Neural progenitor cell (in vitro differentiated cells): ENCODE data around the gene TMEM121B. TPM values are rescaled to one million over a fixed set of nuclear protein-coding genes. Genes with fewer than 3 reads are reported as not detected.

Source experiments
- DNase-seq: peaks from one replicate; pipeline ENCODE4 v3.0.0-alpha.2; 2016; ENCODE audit warnings: low spot score
- H2AFZ ChIP-seq: fragments of 200-600 bp; sonication (generic); replicated peaks from 2 replicates; pipeline ENCODE4 v1.6.1; 2016; ENCODE audit warnings: antibody characterized with exemption
- H3F3A ChIP-seq: fragments of 200-600 bp; sonication (generic); 2 replicates; pipeline ENCODE4 v1.6.1; 2016; ENCODE audit warnings: antibody characterized with exemption, low read depth
- H3K27ac ChIP-seq: fragments of 200-600 bp; sonication (generic); 2 replicates; pipeline ENCODE4 v1.5.1; 2016; ENCODE audit warnings: mild to moderate bottlenecking
- H3K27me3 ChIP-seq: fragments of 200-600 bp; sonication (generic); 2 replicates; pipeline ENCODE4 v1.6.1; 2016; ENCODE audit warnings: mild to moderate bottlenecking, moderate library complexity
- H3K36me3 ChIP-seq: fragments of 200-600 bp; sonication (generic); 2 replicates; pipeline ENCODE4 v1.5.1; 2016
- H3K4me1 ChIP-seq: fragments of 200-600 bp; sonication (generic); 2 replicates; pipeline ENCODE4 v1.6.1; 2016; ENCODE audit warnings: mixed run types
- H3K4me2 ChIP-seq: fragments of 200-600 bp; sonication (generic); 2 replicates; pipeline ENCODE4 v1.6.1; 2016
- H3K4me3 ChIP-seq: fragments of 200-600 bp; sonication (generic); 2 replicates; pipeline ENCODE4 v1.5.1; 2016
- H3K79me2 ChIP-seq: fragments of 200-600 bp; sonication (generic); 2 replicates; pipeline ENCODE4 v1.6.1; 2016; ENCODE audit warnings: low read depth
- H3K9ac ChIP-seq: fragments of 200-600 bp; sonication (generic); 2 replicates; pipeline ENCODE4 v1.6.1; 2016
- H3K9me3 ChIP-seq: fragments of 200-600 bp; sonication (generic); 2 replicates; pipeline ENCODE4 v1.5.1; 2016; ENCODE audit warnings: low read depth
- H4K20me1 ChIP-seq: fragments of 200-600 bp; sonication (generic); 2 replicates; pipeline ENCODE4 v1.6.1; 2016; ENCODE audit warnings: low read depth
- H3K27ac Mint-ChIP-seq: 3 replicates; pipeline ENCODE4 v1.8.0; 2021; ENCODE audit warnings: mixed read lengths
- H3K27me3 Mint-ChIP-seq: 2 replicates; pipeline ENCODE4 v1.8.0; 2022; ENCODE audit warnings: low read depth, mild to moderate bottlenecking, inconsistent platforms, moderate library complexity, mixed read lengths; ENCODE audit not compliant: insufficient read depth
- H3K36me3 Mint-ChIP-seq: 3 replicates; pipeline ENCODE4 v1.8.0; 2021; ENCODE audit warnings: mixed read lengths
- H3K4me1 Mint-ChIP-seq: 3 replicates; pipeline ENCODE4 v1.8.0; 2021; ENCODE audit warnings: mixed read lengths
- H3K4me3 Mint-ChIP-seq: 3 replicates; pipeline ENCODE4 v1.8.0; 2021; ENCODE audit warnings: mild to moderate bottlenecking, moderate library complexity, mixed read lengths
- H3K9me3 Mint-ChIP-seq: 3 replicates; pipeline ENCODE4 v1.8.0; 2020; ENCODE audit warnings: mixed read lengths
- CTCF ChIP-seq: fragments of 200-600 bp; sonication (generic); IDR thresholded peaks from 2 replicates; pipeline ENCODE4 v1.5.1; 2017; ENCODE audit warnings: antibody characterized with exemption, mild to moderate bottlenecking
- EZH2 ChIP-seq: fragments of 200-600 bp; sonication (generic); IDR thresholded peaks from 2 replicates; pipeline ENCODE4 v1.6.1; 2017; ENCODE audit warnings: antibody characterized with exemption, mild to moderate bottlenecking, moderate library complexity
- EZH2phosphoT487 ChIP-seq: fragments of 200-600 bp; sonication (generic); IDR thresholded peaks from 2 replicates; pipeline ENCODE4 v1.6.1; 2017; ENCODE audit warnings: antibody characterized with exemption
- total RNA-seq: library from RNA; depleted of rRNA; stranded (reverse); fragments of >200 nt; gene quantifications from 2 replicates; pipeline ENCODE4 v1.2.3, GENCODE V29; 2015; ENCODE audit warnings: low replicate concordance

TMEM121B gene
- total RNA-seq, 1 donor from 2014 or later = 2.8 TPM

GRCh38 chr22:17137170-17137569, 16.0 kb upstream of the TMEM121B start:
- Mint-ChIP-seq H3K27ac (no peak overlapping the region), H3K4me3 (no peak overlapping the region), H3K27me3 (peaks cover 2% of the 10 kb centered on the region), H3K4me1 (no peaks in the 10 kb centered on the region), H3K36me3 (peaks cover 16% of the 10 kb centered on the region), H3K9me3 (no peaks in the 10 kb centered on the region)
- H3K9me3 ChIP-seq = no peaks in the 10 kb centered on the region
- H3K4me2 ChIP-seq = no peak overlapping the region
- no peaks in the 10 kb centered on the region for H3K36me3 ChIP-seq
- no peaks in the 10 kb centered on the region for H3K79me2 ChIP-seq
- H3K27me3 ChIP-seq = no peaks in the 10 kb centered on the region
- peaks cover 1% of the 10 kb centered on the region for H3F3A ChIP-seq
- H3K4me3 ChIP-seq = no peak overlapping the region
- no peak for DNase-seq
- no peak overlapping the region for H3K27ac ChIP-seq
- no peak overlapping the region for H3K9ac ChIP-seq
- peaks cover 4% of the 10 kb centered on the region for H4K20me1 ChIP-seq
- no peak overlapping the region for H2AFZ ChIP-seq
- peaks cover under 1% of the 10 kb centered on the region for H3K4me1 ChIP-seq
- TF ChIP-seq CTCF = no peak
- TF ChIP-seq EZH2phosphoT487 = no peak
- no peak for TF ChIP-seq EZH2

- no peaks in the 10 kb centered on the region for H3K27me3 ChIP-seq
- Mint-ChIP-seq H3K4me3 (no peak overlapping the region), H3K27me3 (peaks cover 4% of the 10 kb centered on the region), H3K9me3 (no peaks in the 10 kb centered on the region), H3K27ac (peak overlapping the region; percentile 68), H3K36me3 (peaks cover 12% of the 10 kb centered on the region), H3K4me1 (peaks cover 13% of the 10 kb centered on the region)
- DNase-seq = no peak
- no peaks in the 10 kb centered on the region for H3K36me3 ChIP-seq
- H3F3A ChIP-seq = peaks cover 8% of the 10 kb centered on the region
- H3K27ac ChIP-seq = no peak overlapping the region
- no peak overlapping the region for H3K4me2 ChIP-seq
- TF ChIP-seq CTCF (no peak), EZH2phosphoT487 (no peak), EZH2 (no peak)
- H4K20me1 ChIP-seq = peaks cover 4% of the 10 kb centered on the region
- H3K4me3 ChIP-seq = no peak overlapping the region
- H3K4me1 ChIP-seq = peaks cover 8% of the 10 kb centered on the region
- no peak overlapping the region for H2AFZ ChIP-seq
- H3K9me3 ChIP-seq = no peaks in the 10 kb centered on the region
- no peaks in the 10 kb centered on the region for H3K79me2 ChIP-seq
- no peak overlapping the region for H3K9ac ChIP-seq
Measured at GRCh38 chr22:17135153-17135760, 14.1 kb upstream of the TMEM121B start.

- Histone ChIP-seq H3K4me3 (no peak overlapping the region), H3K27me3 (no peaks in the 10 kb centered on the region), H2AFZ (no peak overlapping the region), H4K20me1 (peaks cover 4% of the 10 kb centered on the region), H3K79me2 (no peaks in the 10 kb centered on the region), H3K4me1 (peaks cover 8% of the 10 kb centered on the region), H3K9me3 (no peaks in the 10 kb centered on the region), H3K36me3 (no peaks in the 10 kb centered on the region), H3F3A (peaks cover 8% of the 10 kb centered on the region), H3K27ac (no peak overlapping the region), H3K4me2 (no peak overlapping the region), H3K9ac (no peak overlapping the region)
- no peak for DNase-seq
- H3K27ac Mint-ChIP-seq = no peak overlapping the region
- no peaks in the 10 kb centered on the region for H3K9me3 Mint-ChIP-seq
- H3K36me3 Mint-ChIP-seq = peaks cover 12% of the 10 kb centered on the region
- H3K4me3 Mint-ChIP-seq = no peak overlapping the region
- no peak for TF ChIP-seq EZH2phosphoT487
- TF ChIP-seq EZH2 = no peak
- TF ChIP-seq CTCF = no peak
- peaks cover 9% of the 10 kb centered on the region for H3K27me3 Mint-ChIP-seq
- peaks cover 15% of the 10 kb centered on the region for H3K4me1 Mint-ChIP-seq
Measured at GRCh38 chr22:17133137-17133536, 12.0 kb upstream of the TMEM121B start.
